Inferior parietal cortex (tissue), 1 donor: ENCODE data around the gene GNB5.
A peak's percentile ranks its signal among the peaks of the same experiment; 100 is the strongest.
"Not testable (repeated sequence)": the region's sequence is repeated elsewhere in the genome, so short reads cannot be mapped to it uniquely, and the experiment has no call there.

Source experiments
- DNase-seq: peaks from one replicate; pipeline ENCODE4 v3.0.0-alpha.2; 2016; ENCODE audit errors: extremely low spot score

GNB5 gene

DNA sequence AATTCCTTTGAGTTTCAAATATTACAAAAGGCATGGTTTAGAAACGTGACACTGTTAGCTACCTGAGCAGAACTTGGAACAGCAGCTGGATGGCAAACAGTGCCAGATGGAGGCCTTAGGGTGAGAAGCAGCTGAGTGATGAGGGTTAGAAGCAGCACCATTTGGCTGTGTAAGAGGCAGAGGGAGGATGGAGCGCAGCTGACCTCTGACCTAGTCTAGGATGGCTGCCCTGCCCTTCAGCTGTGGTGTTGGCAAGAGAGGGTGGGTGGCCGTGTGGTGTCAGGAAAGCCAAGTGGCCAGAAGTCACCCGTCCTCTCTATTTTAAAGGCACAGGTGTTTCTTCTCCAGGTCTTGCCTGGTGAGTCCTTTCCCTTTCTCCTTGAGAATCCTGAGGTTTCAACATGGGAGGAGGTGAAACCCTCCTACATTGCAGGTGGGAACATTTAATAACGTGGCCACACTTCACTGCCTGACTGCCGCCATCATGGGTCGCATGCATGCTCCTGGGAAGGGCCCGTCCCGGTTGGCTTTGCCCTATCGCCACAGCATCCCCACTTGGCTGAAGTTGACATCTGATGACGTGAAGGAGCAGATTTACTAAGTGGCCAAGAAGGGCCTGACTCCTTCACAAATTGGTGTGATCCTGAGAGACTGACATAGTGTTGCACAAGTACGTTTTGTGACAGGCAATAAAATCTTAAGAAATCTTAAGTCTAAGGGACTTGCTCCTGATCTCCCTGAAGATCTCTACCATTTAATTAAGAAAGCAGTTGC, 96.2 kb downstream of the GNB5 start:
- no peak for DNase-seq

DNA sequence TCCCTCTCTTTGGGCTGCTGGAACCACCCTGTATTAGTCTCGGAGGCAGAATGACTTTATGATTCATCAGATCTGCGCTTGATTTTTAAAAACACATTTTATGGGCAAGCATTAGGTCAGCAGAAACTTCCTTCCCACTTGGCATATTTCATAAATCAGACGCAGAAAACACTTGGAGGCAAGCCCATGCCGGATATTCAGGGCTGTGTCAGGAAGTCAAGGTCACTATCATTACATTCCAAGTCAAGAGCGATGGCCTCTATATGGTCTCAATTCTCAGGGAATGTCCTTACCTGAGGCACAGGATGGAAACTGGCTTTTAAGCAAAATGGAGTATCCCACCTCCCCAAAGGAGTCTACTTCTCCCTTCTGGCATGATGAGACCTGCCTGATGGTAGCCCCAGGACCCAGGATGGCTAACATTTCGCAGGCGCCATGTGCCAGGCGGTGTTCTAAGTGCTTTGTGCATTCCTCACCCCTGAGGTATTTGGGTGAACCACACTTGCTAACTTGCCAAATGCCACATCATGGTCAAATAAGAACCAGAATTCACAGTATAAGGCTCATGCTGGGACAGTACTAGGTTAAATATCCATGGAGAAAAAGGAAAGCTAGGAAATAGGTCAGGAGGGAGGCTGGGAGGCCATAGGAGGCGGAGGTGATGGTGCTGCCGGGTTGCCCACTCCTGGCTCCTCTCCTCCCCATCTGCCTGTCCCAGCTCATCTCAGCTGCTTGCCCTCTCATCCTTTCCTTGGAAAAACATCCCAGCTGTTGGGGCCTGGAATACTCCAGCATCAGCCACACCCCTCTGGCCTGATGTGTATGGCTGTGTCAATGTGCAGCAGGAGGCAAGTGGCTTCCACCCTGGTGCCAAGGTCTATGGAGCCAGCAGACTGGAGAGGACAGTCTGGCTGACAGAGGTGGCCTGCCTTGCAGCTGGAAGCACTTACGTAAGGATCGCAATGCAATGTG, 97.4 kb downstream of the GNB5 start:
- no peak for DNase-seq

DNA sequence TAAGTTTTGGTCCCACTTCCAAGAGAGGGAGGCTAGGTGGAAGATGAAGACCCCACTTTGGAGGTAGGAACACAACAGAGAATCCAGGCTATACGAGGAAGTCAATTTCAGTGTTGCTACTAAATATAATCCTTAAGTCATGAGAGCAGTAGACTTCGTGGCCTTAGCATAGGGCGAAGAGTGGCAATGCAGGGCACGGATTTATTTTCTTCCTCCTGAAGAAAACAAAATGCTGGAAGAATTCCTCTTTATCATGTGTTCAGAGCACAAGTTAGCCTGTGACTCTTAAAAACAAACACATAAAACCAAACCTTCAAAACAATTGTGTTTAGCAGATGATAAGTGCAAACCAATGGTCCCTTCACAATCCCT, 98.0 kb downstream of the GNB5 start:
- DNase-seq: no peak

DNA sequence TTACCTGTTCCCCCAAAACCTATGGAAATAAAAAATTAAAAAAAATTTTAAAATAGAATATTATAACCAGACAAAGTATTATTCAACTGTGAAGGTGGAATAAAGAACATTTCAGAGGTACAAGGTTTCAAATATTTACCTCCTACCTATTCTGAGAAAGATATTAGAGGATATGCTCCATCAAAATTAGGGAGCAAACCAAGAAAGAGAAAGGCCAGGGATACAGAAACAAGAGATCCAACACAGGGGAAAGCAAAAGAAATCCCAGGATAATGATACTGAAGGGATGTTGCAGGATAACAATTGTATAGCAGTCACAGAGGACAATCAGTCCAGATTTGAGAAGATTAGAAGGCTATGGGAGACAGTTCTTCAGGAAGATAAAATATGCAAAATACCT, 101.0 kb downstream of the GNB5 start:
- DNase-seq: no peak

DNA sequence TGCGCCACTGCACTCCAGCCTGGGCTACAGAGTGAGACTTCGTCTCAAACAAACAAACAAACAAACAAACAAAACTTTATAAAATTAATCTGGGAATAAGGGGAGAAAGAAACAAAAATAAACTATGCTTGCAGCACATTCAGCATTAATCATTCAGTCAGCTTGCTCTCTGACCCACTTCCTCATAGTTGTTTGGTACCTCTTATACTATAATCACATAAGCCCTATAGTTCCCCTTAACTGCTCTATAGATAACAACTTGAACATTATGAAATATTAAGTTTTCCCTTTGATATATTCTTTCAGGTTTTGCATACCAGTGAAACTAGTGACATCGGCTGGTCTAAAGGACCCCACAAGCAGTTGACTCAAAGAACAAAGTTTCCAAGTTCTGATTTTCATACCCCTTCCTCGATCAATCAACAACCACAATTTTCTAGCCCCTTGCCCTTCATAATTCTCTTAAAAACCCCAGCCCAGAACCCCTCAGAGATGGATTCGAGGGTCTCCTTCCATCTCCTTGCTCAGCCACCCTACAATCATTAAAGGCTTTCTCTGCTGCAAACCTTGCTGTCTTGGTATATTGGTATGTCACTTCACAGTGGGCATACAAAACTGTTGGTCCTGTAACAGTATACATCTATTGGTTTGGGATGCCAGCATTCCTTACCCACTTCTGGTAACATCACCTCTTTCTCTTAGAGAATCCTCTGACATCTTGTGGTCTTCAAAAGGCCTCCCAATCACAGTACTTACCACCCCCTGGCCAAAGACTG, 105.0 kb downstream of the GNB5 start:
- DNase-seq: no peak

DNA sequence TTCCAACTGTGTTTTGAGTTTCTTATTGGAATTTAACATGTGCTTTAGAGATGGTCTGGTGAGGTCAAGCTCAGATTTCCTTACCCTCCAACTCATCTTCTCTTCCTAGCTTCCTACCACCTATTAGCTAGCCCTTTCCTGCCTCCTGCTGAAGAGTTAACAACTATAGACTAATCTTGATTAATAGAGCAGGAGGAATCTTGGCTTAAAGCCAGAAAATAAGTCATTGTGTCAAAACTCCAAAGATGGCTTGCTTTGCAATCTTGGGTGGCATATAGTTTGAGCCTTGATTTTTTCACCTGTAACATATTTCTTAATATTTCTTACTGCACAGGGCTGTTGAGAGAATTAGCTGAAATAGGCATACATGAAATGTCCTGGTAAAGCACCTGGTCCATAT, 105.9 kb downstream of the GNB5 start:
- DNase-seq: no peak

DNA sequence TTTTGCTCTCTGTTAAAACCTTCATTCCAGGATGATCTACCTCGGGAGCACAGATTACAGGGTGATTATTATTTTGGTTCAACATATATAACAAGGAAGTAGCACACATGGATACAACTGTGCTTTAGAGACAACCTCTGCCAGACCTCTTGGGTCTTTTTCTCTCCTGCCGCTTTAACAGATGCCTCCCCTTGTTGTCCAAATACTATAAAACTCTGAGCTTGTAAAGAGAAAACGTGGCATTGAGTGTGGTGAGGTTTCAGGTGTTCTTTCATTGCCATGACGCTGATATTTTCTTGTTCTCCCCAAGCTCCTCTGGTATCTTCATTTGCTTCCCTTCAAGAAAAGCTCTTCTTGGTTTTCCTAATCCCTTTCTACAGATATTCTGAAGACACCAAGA, 107.6 kb downstream of the GNB5 start:
- no peak for DNase-seq

DNA sequence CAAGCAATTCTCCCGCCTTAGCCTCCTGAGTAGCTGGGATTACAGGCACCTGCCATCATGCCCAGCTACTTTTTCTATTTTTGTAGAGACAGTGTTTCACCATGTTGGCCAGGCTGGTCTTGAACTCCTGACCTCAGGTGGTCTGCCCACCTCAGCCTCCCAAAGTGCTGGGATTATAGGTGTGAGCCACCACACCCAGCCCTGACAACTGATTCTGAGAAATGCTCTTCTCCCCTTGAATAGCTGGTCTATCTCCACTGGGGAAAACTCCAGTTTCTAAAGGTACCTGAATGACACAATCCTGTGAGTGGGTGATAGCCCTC, 108.2 kb downstream of the GNB5 start:
- DNase-seq: not testable (repeated sequence)

DNA sequence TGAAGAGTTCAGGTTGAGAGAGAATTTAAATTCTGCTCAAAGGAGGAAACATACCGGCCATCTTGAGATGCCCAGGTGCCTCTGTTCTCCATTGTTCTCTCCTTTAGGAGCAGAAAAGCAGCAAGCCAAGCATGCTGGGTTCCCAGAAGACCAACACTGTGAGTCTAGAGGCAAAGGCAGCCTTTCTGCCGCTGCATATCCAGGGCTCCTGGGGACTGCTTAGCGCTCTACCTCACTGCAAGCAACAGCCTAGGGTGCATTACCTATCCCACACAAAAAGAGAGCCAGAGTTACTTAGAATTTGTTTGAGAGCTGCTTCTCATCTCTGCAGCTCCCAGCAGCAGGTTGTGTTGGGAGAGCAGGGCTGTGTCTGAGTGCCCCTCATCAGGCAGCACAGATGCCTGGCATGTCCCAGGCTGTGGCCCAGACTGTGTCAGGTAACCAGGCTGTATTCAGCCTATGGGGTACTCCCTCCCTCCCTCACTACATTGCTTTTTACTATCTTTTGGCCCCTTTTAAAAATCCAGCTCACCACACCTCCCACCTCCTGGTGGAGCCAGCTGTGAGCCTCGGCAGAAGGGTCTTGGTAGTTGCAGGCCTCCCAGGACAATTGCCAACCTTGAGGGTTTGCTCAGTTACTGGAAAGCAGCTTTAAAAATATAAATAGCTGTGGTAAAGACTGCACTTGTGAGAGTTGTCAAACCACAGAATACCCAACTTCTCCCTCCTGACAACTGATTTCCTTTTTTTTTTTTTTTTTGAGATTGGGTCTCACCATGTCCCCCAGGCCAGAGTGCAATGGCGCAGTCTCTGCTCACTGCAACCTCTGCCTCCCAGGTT, 108.8 kb downstream of the GNB5 start:
- DNase-seq: no peak

DNA sequence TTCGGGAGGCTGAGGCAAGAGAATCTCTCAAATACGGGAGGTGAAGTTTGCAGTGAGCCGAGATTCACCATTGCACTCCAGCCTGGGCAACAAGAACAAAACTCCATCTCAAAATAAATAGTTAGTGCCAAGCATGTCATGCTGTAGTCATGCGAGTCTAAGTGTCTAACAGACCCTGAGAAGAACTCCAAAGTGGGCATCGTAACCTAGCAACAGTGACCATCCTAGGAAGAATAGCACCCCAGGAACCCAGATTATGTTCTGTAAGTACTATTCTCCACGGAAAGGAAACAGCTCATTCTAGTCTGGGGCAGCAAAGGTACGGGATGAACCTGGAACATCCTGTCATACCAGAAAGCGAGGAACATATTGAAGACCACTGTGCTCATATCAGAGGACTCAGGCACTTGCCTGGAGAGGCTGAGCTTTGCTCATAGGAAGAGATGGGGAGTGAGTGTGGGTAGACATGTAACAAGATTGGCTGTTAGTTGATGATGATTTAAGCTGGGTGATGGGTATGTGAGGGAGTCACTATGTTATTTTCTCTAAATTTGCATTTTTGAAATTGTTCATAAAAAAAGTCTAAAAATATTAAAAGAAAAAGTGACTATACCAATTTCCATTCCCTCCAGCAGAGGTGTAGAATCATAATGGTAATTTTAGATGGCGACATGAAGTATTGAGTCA, 110.3 kb downstream of the GNB5 start:
- DNase-seq: no peak

DNA sequence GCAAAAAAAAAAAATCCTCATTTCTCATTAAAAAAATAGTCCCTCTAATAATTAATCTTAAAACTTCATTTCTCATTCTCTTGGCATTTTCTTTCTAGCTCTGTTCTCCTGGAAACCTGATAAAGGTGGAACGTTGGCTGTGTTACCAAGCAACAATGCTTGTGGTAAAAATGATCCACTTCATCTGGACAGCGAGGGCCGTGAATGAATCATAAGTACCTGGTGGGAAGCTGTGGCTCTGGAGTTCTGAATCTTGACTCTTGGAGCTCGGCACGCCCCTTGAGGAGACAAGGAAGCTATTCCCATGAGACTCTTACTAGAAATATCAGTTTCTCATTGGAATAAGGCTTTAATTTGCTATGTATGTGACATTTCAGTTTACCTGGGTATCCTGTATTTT, 111.2 kb downstream of the GNB5 start:
- no peak for DNase-seq

DNA sequence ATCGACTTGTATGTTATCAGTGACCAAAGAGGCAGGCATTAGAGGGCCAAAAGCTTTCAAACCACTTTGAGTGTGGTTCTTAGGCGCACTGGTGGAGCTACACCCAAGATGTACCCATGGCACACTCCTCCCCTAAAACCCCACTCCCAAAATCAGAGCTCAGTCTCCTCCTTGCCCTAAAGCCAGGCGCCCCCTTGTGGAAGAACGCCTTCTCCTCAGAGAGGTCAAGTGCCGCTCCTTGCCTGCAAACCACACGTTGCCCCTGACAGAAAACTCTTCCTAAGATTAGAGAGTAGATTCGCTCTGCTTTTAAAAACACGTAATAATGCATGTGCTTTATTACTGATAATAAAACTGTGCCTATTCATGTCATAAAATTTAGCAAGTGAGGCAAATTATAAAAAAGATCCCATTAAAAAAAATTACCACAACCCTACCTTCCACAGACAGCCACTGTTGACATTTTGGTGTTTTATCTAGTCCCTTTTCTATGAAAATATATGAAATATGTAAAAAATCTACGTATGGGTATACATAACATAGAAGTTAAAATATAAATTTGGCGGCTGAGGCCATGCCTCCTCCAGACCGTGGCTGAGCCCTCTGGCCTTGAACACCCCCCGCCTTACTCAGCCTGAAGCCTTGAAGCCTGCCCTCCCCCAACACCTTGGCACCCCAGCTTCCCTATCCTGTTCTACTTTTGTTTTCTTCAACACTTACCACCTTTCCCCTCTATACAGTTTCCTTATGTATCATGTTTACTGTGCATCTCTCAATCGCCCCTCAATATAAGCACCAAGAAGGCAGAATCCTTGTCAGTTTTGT, 112.1 kb downstream of the GNB5 start:
- DNase-seq: peak; percentile 76

DNA sequence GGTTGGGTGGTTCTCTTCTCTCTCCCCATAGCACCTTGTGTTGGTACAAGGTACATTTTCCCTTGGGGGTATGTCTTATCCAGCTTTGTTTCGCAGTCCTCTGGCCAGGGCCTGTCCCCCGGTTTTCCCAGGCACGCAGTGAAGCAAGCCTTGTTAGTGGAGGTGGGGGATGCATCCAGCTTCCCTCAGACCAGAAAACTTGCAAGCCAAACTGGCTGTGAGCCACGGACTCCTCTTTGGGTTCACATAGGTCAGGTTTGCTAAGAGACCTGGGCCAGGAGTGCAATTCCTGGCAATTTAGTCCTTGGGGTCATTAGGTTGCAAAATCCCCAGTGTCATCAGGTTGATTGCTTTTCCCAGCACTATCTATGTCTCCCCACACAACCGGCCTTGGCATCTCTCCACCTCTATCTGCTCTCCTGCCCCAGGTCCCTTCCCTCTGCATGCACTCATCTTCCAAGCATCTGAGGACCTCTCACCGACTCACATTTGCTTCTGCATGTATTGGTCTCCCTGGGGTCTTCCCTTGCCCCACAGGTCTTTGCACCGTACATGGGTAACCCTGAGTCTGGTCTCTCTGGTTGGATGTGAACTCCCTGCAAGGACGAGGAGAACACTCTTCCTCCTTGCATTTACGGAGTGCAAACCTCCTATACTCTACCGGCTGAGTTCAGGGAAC, 112.9 kb downstream of the GNB5 start:
- no peak for DNase-seq

DNA sequence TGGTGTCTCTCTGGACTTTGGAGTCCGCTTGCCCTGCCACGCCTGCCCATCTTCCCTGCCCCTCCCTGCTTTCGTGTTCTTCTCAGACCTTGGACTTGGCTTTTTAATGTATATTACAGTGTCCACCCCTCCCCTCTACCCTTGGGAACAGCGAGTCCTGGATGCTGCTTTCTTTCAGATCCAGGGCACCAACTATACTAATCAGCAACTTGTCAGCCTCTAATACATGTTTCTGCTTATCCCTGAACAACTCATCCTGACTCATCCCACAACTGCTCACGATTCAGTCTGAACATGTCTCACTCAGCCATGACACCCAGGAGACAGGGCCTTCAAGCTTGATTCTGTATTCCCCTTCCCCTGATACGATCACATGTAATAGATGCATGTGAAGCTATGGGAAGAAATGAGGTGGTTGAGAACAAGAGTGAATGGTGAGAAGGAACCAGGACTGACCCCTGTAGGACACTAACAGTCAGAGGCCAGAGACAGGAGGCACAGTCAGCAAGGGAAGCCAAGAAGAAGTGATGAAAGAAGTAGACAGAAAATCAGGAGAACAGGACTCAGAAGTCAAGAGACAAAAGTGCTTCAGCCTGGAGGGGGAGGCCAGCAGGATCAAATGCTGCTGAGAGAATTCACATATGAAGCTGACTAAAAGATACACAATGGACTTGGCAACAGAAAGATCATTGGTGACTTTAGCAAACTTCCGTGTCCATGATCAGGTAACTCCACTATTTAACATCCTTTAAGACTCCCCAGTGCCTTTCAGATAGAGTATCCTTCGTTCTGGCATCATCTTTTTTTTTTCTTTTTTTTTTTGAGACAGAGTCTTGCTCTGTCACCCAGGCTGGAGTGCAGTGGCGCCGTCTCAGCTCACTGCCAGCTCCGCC, 114.1 kb downstream of the GNB5 start:
- no peak for DNase-seq

DNA sequence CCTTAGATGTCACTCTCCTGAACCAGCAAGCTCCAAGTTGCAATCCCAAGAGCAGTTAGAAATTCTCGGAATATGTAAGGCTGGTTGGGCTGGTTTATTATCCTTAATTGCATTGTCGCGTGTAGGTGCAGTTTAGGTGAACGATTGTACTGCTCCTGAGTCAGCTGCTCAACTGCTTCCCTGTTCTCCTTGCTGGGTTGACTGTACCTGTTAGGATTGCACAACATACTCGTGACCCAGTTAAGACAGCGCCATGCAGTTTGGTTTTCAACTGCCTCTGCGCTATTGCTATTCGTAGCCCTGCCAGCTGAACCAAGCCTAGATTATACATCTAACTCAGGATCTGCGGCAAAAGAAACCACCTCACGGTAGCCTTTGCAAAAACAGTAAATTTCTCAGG, 119.6 kb downstream of the GNB5 start:
- no peak for DNase-seq

DNA sequence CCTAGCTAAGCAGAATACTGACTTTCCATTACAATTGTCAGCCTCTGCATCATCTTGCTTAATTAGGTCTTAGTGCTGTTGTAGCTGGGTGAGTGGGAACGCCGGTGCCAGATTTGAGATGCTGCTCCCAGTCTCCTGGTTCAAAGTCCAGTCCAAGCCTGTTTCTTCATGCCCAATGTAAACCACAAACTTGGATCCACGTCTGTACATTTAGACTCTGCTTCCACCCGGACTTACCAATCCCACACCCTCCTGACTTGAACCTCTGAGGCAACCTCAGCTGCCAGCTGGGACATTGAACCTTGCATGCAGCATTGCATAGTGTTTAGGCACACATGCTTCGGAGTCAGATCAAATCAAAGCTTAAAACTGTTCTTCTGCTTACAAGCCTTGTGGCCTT, 121.6 kb downstream of the GNB5 start:
- no peak for DNase-seq

DNA sequence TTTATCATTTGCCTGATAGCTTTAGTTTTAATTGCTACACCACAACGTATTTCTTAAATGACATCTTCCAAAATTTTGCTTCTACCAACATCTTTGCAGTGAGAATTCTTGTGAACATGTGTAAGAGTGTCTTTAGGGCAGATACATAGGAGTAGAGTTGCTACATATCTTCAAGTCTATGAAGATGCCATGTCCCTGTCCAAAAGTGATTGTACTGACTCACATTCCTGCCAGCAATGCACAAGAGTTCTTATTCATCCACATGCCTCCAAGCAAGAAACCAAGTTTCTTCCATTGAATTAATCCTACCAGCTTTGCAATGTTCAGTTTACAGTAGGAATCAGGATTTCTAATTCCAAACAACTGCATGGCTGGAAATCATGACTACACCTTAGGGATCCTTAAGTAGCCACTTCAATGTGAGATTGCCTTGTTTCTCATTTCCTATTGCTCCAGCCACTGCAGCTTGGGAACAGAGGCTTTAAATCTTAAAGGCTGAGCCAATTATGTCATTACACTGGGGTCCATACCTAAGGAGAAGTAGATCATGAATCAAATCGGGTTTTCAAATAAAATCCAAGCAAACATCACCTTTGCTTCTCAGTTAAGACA, 123.1 kb downstream of the GNB5 start:
- DNase-seq: no peak

DNA sequence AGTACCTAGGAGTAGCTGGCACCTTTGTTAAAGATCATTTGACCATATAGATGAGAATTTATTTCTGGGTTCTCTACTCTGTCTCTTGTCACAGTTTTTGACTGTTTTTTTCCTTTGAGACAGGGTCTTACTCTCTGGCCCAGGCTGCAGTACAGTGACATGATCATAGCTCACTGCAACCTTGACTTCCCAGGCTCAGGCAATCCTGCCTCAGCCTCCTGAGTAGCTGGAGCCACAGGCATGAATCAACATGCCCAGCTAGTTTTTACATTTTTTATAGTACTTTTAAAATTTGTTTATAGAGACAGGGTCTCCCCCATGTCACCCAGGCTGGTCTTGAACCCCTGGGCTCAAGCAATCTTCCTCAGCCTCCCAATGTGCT, 123.7 kb downstream of the GNB5 start:
- no peak for DNase-seq
